Sigmoid colon (tissue), 4 donors: ENCODE results near the gene OR6Q1.

Experiments used
- CTCF ChIP-seq, 4 experiments: fragments of 450-650 bp in 3 of 4; fragments of 200-600 bp in 1 of 4; IDR thresholded peaks; one replicate each; pipeline ENCODE4 v1.5.1; 2016 to 2019; ENCODE audit warnings: antibody characterized with exemption in 4 of 4, mild to moderate bottlenecking in 3 of 4, moderate library complexity in 2 of 4
- EP300 ChIP-seq, 4 donors: sonication (generic); formaldehyde crosslinking; IDR thresholded peaks; one replicate each; pipeline ENCODE4 v1.6.1; 2017; ENCODE audit warnings: antibody characterized with exemption in 4 of 4
- POLR2A ChIP-seq, 2 donors: fragments of 450-650 bp; IDR thresholded peaks; one replicate each; pipeline ENCODE4 v1.6.1; 2016; ENCODE audit warnings: antibody characterized with exemption in 2 of 2, mild to moderate bottlenecking in 2 of 2, moderate library complexity in 2 of 2
- POLR2AphosphoS5 ChIP-seq, 4 donors: sonication (generic); formaldehyde crosslinking; IDR thresholded peaks; one replicate each; pipeline ENCODE4 v1.6.1; 2017; ENCODE audit warnings: antibody characterized with exemption in 4 of 4

GRCh38 chr11:58039589-58039988, 8.8 kb downstream of the OR6Q1 start:
- TF ChIP-seq CTCF (IDR thresholded peaks at IDR 0.05) (no peak), POLR2A (IDR thresholded peaks at IDR 0.05) (no peak), EP300 (IDR thresholded peaks at IDR 0.05) (no peak), POLR2AphosphoS5 (IDR thresholded peaks at IDR 0.05) (no peak)
